H9 (cell line): ENCODE measurements around the gene SMIM23. TPM values are rescaled to one million over a fixed set of nuclear protein-coding genes. Genes with fewer than 3 reads are reported as not detected.

ENCODE experiments used
- DNase-seq: peaks from one replicate; pipeline ENCODE4 v3.0.0-alpha.2; 2017
- H2AFZ ChIP-seq: one replicate; pipeline ENCODE4 v1.6.1; 2013; ENCODE audit warnings: mild to moderate bottlenecking, low read length, control low read depth, moderate library complexity
- H2AK5ac ChIP-seq: 2 replicates; pipeline ENCODE4 v1.6.1; 2013; ENCODE audit warnings: low read length, control low read depth, mixed read lengths; ENCODE audit not compliant: insufficient read length
- H2BK120ac ChIP-seq: one replicate; pipeline ENCODE4 v1.6.1; 2013; ENCODE audit warnings: low read depth, mild to moderate bottlenecking, low read length, control low read depth, inconsistent platforms; ENCODE audit not compliant: poor library complexity, severe bottlenecking
- H2BK12ac ChIP-seq: 2 replicates; pipeline ENCODE4 v1.6.1; 2013; ENCODE audit warnings: low read length, control low read depth, mixed read lengths, low read depth; ENCODE audit not compliant: insufficient read length
- H2BK15ac ChIP-seq: 2 replicates; pipeline ENCODE4 v1.6.1; 2013; ENCODE audit warnings: low read depth, low read length, control low read depth
- H2BK20ac ChIP-seq: one replicate; pipeline ENCODE4 v1.6.1; 2013; ENCODE audit warnings: low read depth, mild to moderate bottlenecking, low read length, control low read depth, inconsistent platforms; ENCODE audit not compliant: poor library complexity, severe bottlenecking
- H2BK5ac ChIP-seq: 2 replicates; pipeline ENCODE4 v1.6.1; 2013; ENCODE audit warnings: low read length, control low read depth, mixed read lengths; ENCODE audit not compliant: insufficient read length
- H3K14ac ChIP-seq: 2 replicates; pipeline ENCODE4 v1.6.1; 2013; ENCODE audit warnings: low read length, control low read depth; ENCODE audit not compliant: insufficient read depth
- H3K18ac ChIP-seq: 2 replicates; pipeline ENCODE4 v1.6.1; 2013; ENCODE audit warnings: low read depth, mild to moderate bottlenecking, mixed read lengths, low read length, control low read depth; ENCODE audit not compliant: insufficient read length
- H3K23ac ChIP-seq: 2 replicates; pipeline ENCODE4 v1.6.1; 2013; ENCODE audit warnings: low read length, control low read depth, mixed read lengths, low read depth; ENCODE audit not compliant: insufficient read length
- H3K23me2 ChIP-seq: 2 replicates; pipeline ENCODE4 v1.6.1; 2013; ENCODE audit warnings: low read depth, mild to moderate bottlenecking, mixed read lengths, low read length, control low read depth; ENCODE audit not compliant: insufficient read length, poor library complexity, severe bottlenecking
- H3K27ac ChIP-seq: 2 replicates; pipeline ENCODE4 v1.5.1; 2013; ENCODE audit warnings: low read length, control low read depth, mixed read lengths, low read depth; ENCODE audit not compliant: insufficient read length
- H3K27me3 ChIP-seq: 2 replicates; pipeline ENCODE4 v1.6.1; 2013; ENCODE audit warnings: low read length, control low read depth, inconsistent platforms; ENCODE audit not compliant: insufficient read depth
- H3K4ac ChIP-seq: 2 replicates; pipeline ENCODE4 v1.6.1; 2013; ENCODE audit warnings: low read depth, mild to moderate bottlenecking, control low read depth, inconsistent platforms, low read length, moderate library complexity
- H3K4me1 ChIP-seq: 2 replicates; pipeline ENCODE4 v1.6.1; 2013; ENCODE audit warnings: low read length, control low read depth, inconsistent platforms; ENCODE audit not compliant: insufficient read depth
- H3K4me2 ChIP-seq: 2 replicates; pipeline ENCODE4 v1.6.1; 2013; ENCODE audit warnings: low read length, control low read depth, mixed read lengths; ENCODE audit not compliant: insufficient read length, insufficient read depth
- H3K56ac ChIP-seq: 2 replicates; pipeline ENCODE4 v1.6.1; 2013; ENCODE audit warnings: low read depth, mild to moderate bottlenecking, mixed read lengths, low read length, control low read depth; ENCODE audit not compliant: insufficient read length
- H3K79me1 ChIP-seq: 2 replicates; pipeline ENCODE4 v1.6.1; 2013; ENCODE audit warnings: low read depth, mild to moderate bottlenecking, moderate library complexity, low read length, control low read depth, inconsistent platforms; ENCODE audit not compliant: insufficient read depth, poor library complexity, severe bottlenecking
- H3K79me2 ChIP-seq: 2 replicates; pipeline ENCODE4 v1.6.1; 2013; ENCODE audit warnings: low read length, control low read depth, inconsistent platforms; ENCODE audit not compliant: insufficient read depth
- H3K9ac ChIP-seq: 2 replicates; pipeline ENCODE4 v1.6.1; 2013; ENCODE audit warnings: low read length, control low read depth, mixed read lengths; ENCODE audit not compliant: insufficient read length; ENCODE audit errors: extremely low read depth
- H3K9me3 ChIP-seq: one replicate; pipeline ENCODE4 v1.6.1; 2013; ENCODE audit warnings: low read depth, low read length, inconsistent platforms; ENCODE audit not compliant: control insufficient read depth
- H3T11ph ChIP-seq: one replicate; pipeline ENCODE4 v1.6.1; 2013; ENCODE audit warnings: mild to moderate bottlenecking, low read length, control low read depth, inconsistent platforms
- H4K20me1 ChIP-seq: one replicate; pipeline ENCODE4 v1.6.1; 2013; ENCODE audit not compliant: control insufficient read depth, insufficient read length, insufficient read depth
- H4K5ac ChIP-seq: 2 replicates; pipeline ENCODE4 v1.6.1; 2013; ENCODE audit warnings: low read depth, mild to moderate bottlenecking, mixed read lengths, low read length, control low read depth; ENCODE audit not compliant: insufficient read length
- H4K8ac ChIP-seq: replicated peaks from 2 replicates; pipeline ENCODE4 v1.6.1; 2013; ENCODE audit warnings: low read length, control low read depth, mixed read lengths, low read depth; ENCODE audit not compliant: insufficient read length
- H4K91ac ChIP-seq: 2 replicates; pipeline ENCODE4 v1.6.1; 2013; ENCODE audit warnings: low read depth, mild to moderate bottlenecking, moderate library complexity, mixed read lengths, low read length, control low read depth; ENCODE audit not compliant: insufficient read length
- H3K27ac Mint-ChIP-seq, 3 experiments: 2 replicates in 2 of 3; 3 replicates in 1 of 3; pipeline ENCODE4 v1.8.0; 2020 to 2021; ENCODE audit warnings: mixed read lengths in 3 of 3, mild to moderate bottlenecking in 1 of 3, moderate library complexity in 1 of 3
- H3K27me3 Mint-ChIP-seq: 2 replicates; pipeline ENCODE4 v1.8.0; 2021; ENCODE audit warnings: low read depth, mild to moderate bottlenecking, moderate library complexity, mixed read lengths
- H3K36me3 Mint-ChIP-seq, 3 experiments: 2 replicates in 2 of 3; 3 replicates in 1 of 3; pipeline ENCODE4 v1.8.0; 2020 to 2021; ENCODE audit warnings: low read depth in 3 of 3, mixed read lengths in 3 of 3; ENCODE audit not compliant: insufficient read depth in 1 of 3
- H3K4me1 Mint-ChIP-seq, 2 experiments: 2 replicates each; pipeline ENCODE4 v1.8.0; 2020; ENCODE audit warnings: mixed read lengths in 2 of 2
- H3K4me3 Mint-ChIP-seq, 2 experiments: 2 replicates in 1 of 2; 3 replicates in 1 of 2; pipeline ENCODE4 v1.8.0; 2020 to 2021; ENCODE audit warnings: mild to moderate bottlenecking in 2 of 2, mixed read lengths in 2 of 2, moderate library complexity in 1 of 2
- H3K9me3 Mint-ChIP-seq, 2 experiments: 2 replicates in 1 of 2; 3 replicates in 1 of 2; pipeline ENCODE4 v1.8.0; 2020; ENCODE audit warnings: mild to moderate bottlenecking in 2 of 2, mixed read lengths in 2 of 2, moderate library complexity in 1 of 2
- WGBS: extraction: QIAGEN DNeasy Blood & Tissue Kit; methylation state at CpG from one replicate; pipeline ENCODE4 v1.1.7; 2013; ENCODE audit warnings: missing lambda C conversion rate, low lambda C conversion rate, mixed read lengths; ENCODE audit not compliant: insufficient read length; ENCODE audit errors: extremely low coverage; 5-methylcytosine and 5-hydroxymethylcytosine counted together
- total RNA-seq: library from RNA; stranded (reverse); gene quantifications from 2 replicates; pipeline ENCODE4 v1.2.1, GENCODE V29; 2021
- TF ChIP-seq, protein P1 (sequence below): fragments of 200-600 bp; sonication (generic); conservative IDR thresholded peaks from 3 replicates; pipeline ENCODE4 v1.8.0; 2021; ENCODE audit warnings: antibody characterized with exemption, mild to moderate bottlenecking

SMIM23 gene
- total RNA-seq, 1 experiment from 2014 or later = not detected

DNA sequence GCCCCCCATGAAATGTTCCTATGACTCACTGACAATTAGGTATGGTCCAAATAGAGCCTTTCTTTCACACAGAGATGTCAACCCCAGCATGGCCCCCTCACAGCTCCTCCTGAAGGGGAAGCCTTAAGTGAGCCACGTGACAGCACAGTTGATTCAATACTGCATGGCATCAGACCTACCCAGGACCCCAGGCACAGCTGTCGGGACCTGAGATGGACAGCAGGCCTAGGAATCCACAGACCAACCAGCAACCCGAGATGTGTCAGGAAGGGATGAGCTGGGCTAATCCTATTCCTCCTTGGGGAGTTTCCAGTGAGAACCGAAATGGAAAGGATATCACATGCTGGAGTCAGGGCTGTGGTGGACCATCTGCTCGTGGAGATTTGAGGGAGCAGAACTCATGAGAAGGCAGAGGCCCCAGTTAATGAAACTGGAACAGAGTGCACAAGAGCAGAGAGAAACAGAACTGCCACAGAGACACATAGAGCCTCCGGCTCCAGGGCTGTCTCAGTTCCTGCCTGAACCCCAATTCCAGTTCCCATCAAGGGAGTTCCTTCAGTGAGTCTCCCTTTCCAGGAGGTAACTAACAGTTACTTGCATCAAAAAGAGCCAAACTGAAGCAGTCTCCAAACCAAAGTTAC, 42.1 kb upstream of the SMIM23 start:
- Mint-ChIP-seq H3K27ac (no peak overlapping the region; a peak in 1 of 7 replicates), H3K27me3 (peaks cover 48% of the 10 kb centered on the region), H3K36me3 (no peaks in the 10 kb centered on the region), H3K9me3 (no peaks in the 10 kb centered on the region), H3K4me3 (no peak overlapping the region), H3K4me1 (peaks cover 19% of the 10 kb centered on the region in 2 experiments)
- no peaks in the 10 kb centered on the region for H4K20me1 ChIP-seq
- H4K5ac ChIP-seq = no peak overlapping the region
- H4K8ac ChIP-seq = no peak overlapping the region
- no peak overlapping the region for H2AK5ac ChIP-seq
- H2BK5ac ChIP-seq = no peak overlapping the region
- no peak overlapping the region for H2BK12ac ChIP-seq
- no peak overlapping the region for H2BK120ac ChIP-seq
- TF ChIP-seq, protein P1, sequence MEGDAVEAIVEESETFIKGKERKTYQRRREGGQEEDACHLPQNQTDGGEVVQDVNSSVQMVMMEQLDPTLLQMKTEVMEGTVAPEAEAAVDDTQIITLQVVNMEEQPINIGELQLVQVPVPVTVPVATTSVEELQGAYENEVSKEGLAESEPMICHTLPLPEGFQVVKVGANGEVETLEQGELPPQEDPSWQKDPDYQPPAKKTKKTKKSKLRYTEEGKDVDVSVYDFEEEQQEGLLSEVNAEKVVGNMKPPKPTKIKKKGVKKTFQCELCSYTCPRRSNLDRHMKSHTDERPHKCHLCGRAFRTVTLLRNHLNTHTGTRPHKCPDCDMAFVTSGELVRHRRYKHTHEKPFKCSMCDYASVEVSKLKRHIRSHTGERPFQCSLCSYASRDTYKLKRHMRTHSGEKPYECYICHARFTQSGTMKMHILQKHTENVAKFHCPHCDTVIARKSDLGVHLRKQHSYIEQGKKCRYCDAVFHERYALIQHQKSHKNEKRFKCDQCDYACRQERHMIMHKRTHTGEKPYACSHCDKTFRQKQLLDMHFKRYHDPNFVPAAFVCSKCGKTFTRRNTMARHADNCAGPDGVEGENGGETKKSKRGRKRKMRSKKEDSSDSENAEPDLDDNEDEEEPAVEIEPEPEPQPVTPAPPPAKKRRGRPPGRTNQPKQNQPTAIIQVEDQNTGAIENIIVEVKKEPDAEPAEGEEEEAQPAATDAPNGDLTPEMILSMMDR = no peak
- no peaks in the 10 kb centered on the region for H3K79me1 ChIP-seq
- DNase-seq = no peak
- H3K23ac ChIP-seq = no peak overlapping the region
- WGBS = no CpG with 5 or more reads among the region's 6 CpGs
- no peak overlapping the region for H4K91ac ChIP-seq
- H3T11ph ChIP-seq = no peak overlapping the region
- no peaks in the 10 kb centered on the region; the same call in 1 of the 2 replicates for H3K4me1 ChIP-seq
- H3K79me2 ChIP-seq = no peaks in the 10 kb centered on the region
- H3K56ac ChIP-seq = no peak overlapping the region
- no peak overlapping the region for H2BK20ac ChIP-seq
- H3K9ac ChIP-seq = no peak overlapping the region
- H3K27ac ChIP-seq = no peak overlapping the region
- H3K27me3 ChIP-seq = no peaks in the 10 kb centered on the region
- H3K18ac ChIP-seq = no peak overlapping the region
- no peak overlapping the region for H3K4ac ChIP-seq
- H3K4me2 ChIP-seq = no peak overlapping the region
- no peaks in the 10 kb centered on the region for H3K23me2 ChIP-seq
- H2BK15ac ChIP-seq = no peak overlapping the region
- no peak overlapping the region for H3K14ac ChIP-seq
- no peaks in the 10 kb centered on the region for H3K9me3 ChIP-seq
- no peak overlapping the region for H2AFZ ChIP-seq
